Smooth muscle cell (in vitro differentiated cells): Measurements from ENCODE around the gene HOXA3. TPM values are rescaled to one million over a fixed set of nuclear protein-coding genes. Genes with fewer than 3 reads are reported as not detected.

Source experiments
- DNase-seq: peaks from one replicate; lab custom pipeline; 2025; ENCODE audit not compliant: unreplicated experiment; lab: John Stamatoyannopoulos, UW
- H2AFZ ChIP-seq: fragments of 200-600 bp; sonication (generic); 2 replicates; pipeline ENCODE4 v1.6.0; 2016; ENCODE audit warnings: antibody characterized with exemption, low read depth, mild to moderate bottlenecking
- H3F3A ChIP-seq: fragments of 200-600 bp; sonication (generic); 2 replicates; pipeline ENCODE4 v1.6.0; 2017; ENCODE audit warnings: antibody characterized with exemption, low read depth
- H3K27ac ChIP-seq: fragments of 200-600 bp; sonication (generic); 2 replicates; pipeline ENCODE4 v1.5.1; 2016; ENCODE audit warnings: low read depth, mild to moderate bottlenecking
- H3K27me3 ChIP-seq: fragments of 200-600 bp; sonication (generic); 2 replicates; pipeline ENCODE4 v1.6.1; 2016; ENCODE audit warnings: low read depth, mild to moderate bottlenecking
- H3K36me3 ChIP-seq: fragments of 200-600 bp; sonication (generic); 2 replicates; pipeline ENCODE4 v1.5.1; 2016; ENCODE audit warnings: low read depth
- H3K4me1 ChIP-seq: fragments of 200-600 bp; sonication (generic); 2 replicates; pipeline ENCODE4 v1.5.1; 2016; ENCODE audit warnings: low read depth
- H3K4me2 ChIP-seq: fragments of 200-600 bp; sonication (generic); 2 replicates; pipeline ENCODE4 v1.6.0; 2016; ENCODE audit warnings: mild to moderate bottlenecking
- H3K4me3 ChIP-seq: fragments of 200-600 bp; sonication (generic); 2 replicates; pipeline ENCODE4 v1.5.1; 2016; ENCODE audit warnings: mild to moderate bottlenecking
- H3K79me2 ChIP-seq: fragments of 200-600 bp; sonication (generic); 2 replicates; pipeline ENCODE4 v1.6.0; 2016; ENCODE audit warnings: low read depth, mild to moderate bottlenecking
- H3K9ac ChIP-seq: fragments of 200-600 bp; sonication (generic); 2 replicates; pipeline ENCODE4 v1.6.0; 2016; ENCODE audit warnings: low read depth
- H3K9me3 ChIP-seq: fragments of 200-600 bp; sonication (generic); replicated peaks from 2 replicates; pipeline ENCODE4 v1.5.1; 2016; ENCODE audit warnings: low read depth
- H4K20me1 ChIP-seq: fragments of 200-600 bp; sonication (generic); 2 replicates; pipeline ENCODE4 v1.6.0; 2016; ENCODE audit warnings: low read depth
- WGBS: methylation state at CpG from one replicate; pipeline ENCODE4 v1.1.7; 2016; ENCODE audit warnings: low lambda C conversion rate; 5-methylcytosine and 5-hydroxymethylcytosine counted together
- polyA plus RNA-seq: library from polyadenylated mRNA; unstranded; fragments of >200 nt; fragmentation: Nextera tagmentation; extraction: Ambion mirVana; gene quantifications from 2 replicates; pipeline ENCODE4 v1.2.1, GENCODE V29; 2016
- total RNA-seq: library from RNA; depleted of rRNA; stranded (reverse); fragments of >200 nt; gene quantifications from 2 replicates; pipeline ENCODE4 v1.2.3, GENCODE V29; 2014
- TF ChIP-seq, protein P1 (sequence below): fragments of 200-600 bp; sonication (generic); IDR thresholded peaks from 2 replicates; pipeline ENCODE4 v1.5.1; 2017; ENCODE audit warnings: borderline replicate concordance, mild to moderate bottlenecking, antibody characterized with exemption; ENCODE audit not compliant: insufficient read depth, poor library complexity, severe bottlenecking

Gene HOXA3
- total and polyA plus RNA-seq, 2 experiments from 2014 or later: 0.13 to 0.31 TPM

DNA sequence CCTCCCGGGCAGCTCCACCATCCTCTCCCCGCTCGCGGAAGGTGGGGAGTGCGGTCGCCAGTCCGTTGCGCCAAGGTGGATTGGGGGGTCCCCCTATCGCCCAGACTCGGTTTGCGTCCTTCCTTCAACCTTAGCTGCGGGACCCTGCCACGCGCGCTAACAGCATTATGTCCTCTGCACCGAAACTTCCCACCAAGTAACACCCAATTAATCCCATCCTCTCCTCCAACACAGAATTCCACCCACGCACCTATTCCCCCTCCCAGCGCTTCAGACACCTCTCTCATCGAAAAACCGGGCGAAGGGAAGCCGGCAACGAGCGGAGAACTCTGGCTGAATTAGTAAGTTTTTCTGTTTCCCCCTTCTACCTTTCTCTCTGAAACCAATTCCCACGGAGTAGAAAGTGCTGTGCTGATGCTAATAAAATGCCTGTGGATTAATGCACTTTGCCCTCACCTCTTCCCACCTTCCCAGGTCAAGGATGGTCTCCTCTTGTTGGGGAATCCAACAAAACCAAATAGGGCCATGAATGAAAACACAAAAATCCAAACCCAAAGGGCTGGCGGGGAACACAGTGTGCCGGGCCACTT is 947 bp downstream of the HOXA3 start:
- H3K36me3 ChIP-seq: no peaks in the 10 kb centered on the region
- peak overlapping the region; percentile 82 for H3K4me2 ChIP-seq
- H3K79me2 ChIP-seq: no peaks in the 10 kb centered on the region
- WGBS: 15% methylated on average over 27 of the region's 27 CpGs
- no peaks in the 10 kb centered on the region for H3K9me3 ChIP-seq
- H3K4me1 ChIP-seq: no peaks in the 10 kb centered on the region
- no peaks in the 10 kb centered on the region for H3F3A ChIP-seq
- peak overlapping the region; percentile 43 for H3K4me3 ChIP-seq
- no peak overlapping the region for H3K9ac ChIP-seq
- H2AFZ ChIP-seq: peak overlapping the region; percentile 72
- TF ChIP-seq, protein P1, sequence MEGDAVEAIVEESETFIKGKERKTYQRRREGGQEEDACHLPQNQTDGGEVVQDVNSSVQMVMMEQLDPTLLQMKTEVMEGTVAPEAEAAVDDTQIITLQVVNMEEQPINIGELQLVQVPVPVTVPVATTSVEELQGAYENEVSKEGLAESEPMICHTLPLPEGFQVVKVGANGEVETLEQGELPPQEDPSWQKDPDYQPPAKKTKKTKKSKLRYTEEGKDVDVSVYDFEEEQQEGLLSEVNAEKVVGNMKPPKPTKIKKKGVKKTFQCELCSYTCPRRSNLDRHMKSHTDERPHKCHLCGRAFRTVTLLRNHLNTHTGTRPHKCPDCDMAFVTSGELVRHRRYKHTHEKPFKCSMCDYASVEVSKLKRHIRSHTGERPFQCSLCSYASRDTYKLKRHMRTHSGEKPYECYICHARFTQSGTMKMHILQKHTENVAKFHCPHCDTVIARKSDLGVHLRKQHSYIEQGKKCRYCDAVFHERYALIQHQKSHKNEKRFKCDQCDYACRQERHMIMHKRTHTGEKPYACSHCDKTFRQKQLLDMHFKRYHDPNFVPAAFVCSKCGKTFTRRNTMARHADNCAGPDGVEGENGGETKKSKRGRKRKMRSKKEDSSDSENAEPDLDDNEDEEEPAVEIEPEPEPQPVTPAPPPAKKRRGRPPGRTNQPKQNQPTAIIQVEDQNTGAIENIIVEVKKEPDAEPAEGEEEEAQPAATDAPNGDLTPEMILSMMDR: no peak
- no peak overlapping the region for H3K27ac ChIP-seq
- H3K27me3 ChIP-seq: peaks cover 99% of the 10 kb centered on the region
- no peaks in the 10 kb centered on the region for H4K20me1 ChIP-seq
- DNase-seq: no peak

DNA sequence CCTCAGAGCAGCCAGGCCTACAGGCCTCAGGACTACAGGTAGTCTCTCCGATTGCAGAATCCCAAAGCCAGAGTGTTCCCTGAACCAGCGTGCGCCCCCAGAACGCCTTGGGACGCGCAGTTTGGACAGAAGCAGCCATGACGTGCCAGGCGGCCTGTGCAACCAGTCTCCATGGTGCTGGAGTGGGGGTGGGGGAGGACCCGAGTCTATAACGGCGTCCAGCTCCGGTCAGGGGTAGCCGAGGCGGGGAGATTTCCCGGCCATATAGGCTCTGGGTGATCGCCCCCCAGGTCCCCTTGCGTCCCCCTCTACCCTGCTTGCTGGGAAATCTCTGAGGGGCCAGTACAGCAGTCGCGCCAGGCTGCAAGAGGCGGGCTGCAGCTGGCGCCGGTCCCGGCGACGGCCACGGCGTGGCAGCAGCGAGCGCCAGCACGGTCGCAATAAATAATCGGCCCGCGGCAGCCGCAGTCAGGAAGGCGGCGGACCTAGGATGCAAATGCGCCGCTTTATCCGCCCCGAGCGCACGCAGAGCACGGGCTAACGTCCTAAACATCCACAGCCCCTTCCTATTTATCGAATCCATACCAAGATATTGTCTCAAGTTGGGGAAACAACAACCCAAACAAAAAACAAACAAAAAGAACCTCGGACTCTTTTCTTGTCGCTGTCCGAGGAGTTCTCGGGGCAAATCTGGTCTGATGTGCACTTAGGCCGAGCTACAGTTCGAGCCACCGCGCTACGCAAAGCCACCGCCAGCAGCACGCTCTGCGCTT is 1.6 kb downstream of the HOXA3 start:
- H3F3A ChIP-seq: no peaks in the 10 kb centered on the region
- H2AFZ ChIP-seq: peak overlapping the region; percentile 72
- DNase-seq: no peak
- H3K4me3 ChIP-seq: peak overlapping the region; percentile 43
- H3K79me2 ChIP-seq: no peaks in the 10 kb centered on the region
- H3K9me3 ChIP-seq: no peaks in the 10 kb centered on the region
- no peaks in the 10 kb centered on the region for H4K20me1 ChIP-seq
- no peaks in the 10 kb centered on the region for H3K4me1 ChIP-seq
- TF ChIP-seq, protein P1: peak; percentile 73
- H3K36me3 ChIP-seq: no peaks in the 10 kb centered on the region
- H3K9ac ChIP-seq: no peak overlapping the region
- WGBS: 3% methylated on average over 58 of the region's 58 CpGs
- H3K4me2 ChIP-seq: peak overlapping the region; percentile 82
- peaks cover 99% of the 10 kb centered on the region for H3K27me3 ChIP-seq
- H3K27ac ChIP-seq: no peak overlapping the region

GRCh38 chr7:27149842-27150567 is 2.4 kb downstream of the HOXA3 start:
- peak overlapping the region; percentile 82 for H3K4me2 ChIP-seq
- TF ChIP-seq, protein P1: no peak
- WGBS: 67% methylated on average over 13 of the region's 13 CpGs
- H3K27ac ChIP-seq: no peak overlapping the region
- no peaks in the 10 kb centered on the region for H3K36me3 ChIP-seq
- H3K79me2 ChIP-seq: no peaks in the 10 kb centered on the region
- peaks cover 99% of the 10 kb centered on the region for H3K27me3 ChIP-seq
- no peak overlapping the region for H3K9ac ChIP-seq
- H3K4me1 ChIP-seq: no peaks in the 10 kb centered on the region
- no peak overlapping the region for H2AFZ ChIP-seq
- no peaks in the 10 kb centered on the region for H3F3A ChIP-seq
- H3K4me3 ChIP-seq: peak overlapping the region; percentile 43
- no peak for DNase-seq
- H3K9me3 ChIP-seq: no peaks in the 10 kb centered on the region
- no peaks in the 10 kb centered on the region for H4K20me1 ChIP-seq
